HG02870 (cell line): ENCODE measurements around the gene B4GALT3.

ENCODE experiments used
- ATAC-seq: cut with Tn5 transposase; IDR thresholded peaks from one replicate; pipeline ENCODE4 v1.9.1; 2021; ENCODE audit warnings: mild to moderate bottlenecking, moderate library complexity; ENCODE audit not compliant: unreplicated experiment

The B4GALT3 gene

GRCh38 chr1:161206411-161207140 is 29.3 kb upstream of the B4GALT3 start:
- ATAC-seq = no peak

- peak; percentile 96 for ATAC-seq
Observed at GRCh38 chr1:161201836-161202712, 24.8 kb upstream of the B4GALT3 start, which contains the start of gene NDUFS2. Gene NDUFS2, plus strand, starts transcription at chr1:161202367. Its CDS starts 19 bp downstream, at chr1:161202386.

- no peak for ATAC-seq
Observed at GRCh38 chr1:161200992-161201835, 23.9 kb upstream of the B4GALT3 start.

DNA sequence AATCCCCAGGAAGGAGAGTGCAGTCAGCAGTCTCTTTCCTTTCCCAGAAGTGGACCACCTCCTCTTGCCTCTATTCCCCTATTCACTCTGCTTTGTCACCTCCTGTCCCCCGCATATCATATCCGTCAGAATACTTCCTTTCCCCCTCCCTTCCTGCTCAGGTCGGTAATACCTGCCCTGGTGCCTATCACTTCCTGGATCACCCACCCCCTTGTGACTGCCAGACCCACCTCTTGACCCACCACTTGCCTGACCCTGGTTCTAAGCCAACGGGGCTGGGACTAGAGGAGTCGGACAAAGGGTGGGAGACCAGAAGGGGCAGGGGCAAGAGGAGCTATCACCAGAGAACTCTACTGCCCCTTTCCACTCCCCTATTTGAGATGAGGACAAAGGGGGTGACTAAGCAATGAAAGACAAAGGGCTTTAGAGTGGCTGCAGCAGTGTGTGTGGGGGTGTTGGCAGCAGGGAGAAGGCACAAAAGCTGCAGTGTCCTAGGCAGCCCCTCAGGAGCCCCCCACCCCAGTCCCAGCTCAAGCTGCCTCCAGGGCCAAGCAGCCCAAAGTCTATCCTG is 23.2 kb upstream of the B4GALT3 start:
- no peak for ATAC-seq

GRCh38 chr1:161199506-161200139 is 22.3 kb upstream of the B4GALT3 start:
- ATAC-seq = no peak

DNA sequence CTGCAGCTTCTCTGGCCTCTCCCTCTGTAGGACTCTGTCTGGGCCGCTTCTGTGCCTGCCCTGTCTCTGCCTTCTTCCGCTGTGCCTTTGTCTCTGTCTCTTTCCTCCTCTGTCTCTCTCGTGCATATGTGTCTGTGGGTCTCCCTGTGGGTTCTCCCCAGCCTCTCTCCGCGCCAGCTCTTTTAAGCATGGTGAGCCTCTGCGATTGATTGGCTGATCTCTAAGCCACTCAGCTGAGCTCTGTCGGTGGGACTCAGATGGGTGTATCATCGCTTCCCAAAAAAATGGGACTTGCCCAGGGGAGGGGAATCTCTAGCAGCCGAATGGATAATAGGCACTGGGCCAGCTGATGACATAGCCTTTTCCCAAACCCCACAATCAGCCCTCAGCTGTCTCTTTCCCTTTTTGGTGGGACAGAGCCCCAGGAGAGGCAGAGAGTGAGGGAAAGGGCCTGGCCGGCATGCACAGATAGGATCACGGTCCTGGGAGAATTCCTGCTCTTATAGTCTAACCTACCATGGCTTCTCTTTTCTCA is 21.7 kb upstream of the B4GALT3 start, which contains the start of gene ADAMTS4:
ADAMTS4 (minus strand) TSS at position 158 of the 535 bp plus-strand sequence. CDS start 427 bp downstream, outside the sequence.
- ATAC-seq = no peak

GRCh38 chr1:161198194-161198896 is 21.0 kb upstream of the B4GALT3 start:
- no peak for ATAC-seq

DNA sequence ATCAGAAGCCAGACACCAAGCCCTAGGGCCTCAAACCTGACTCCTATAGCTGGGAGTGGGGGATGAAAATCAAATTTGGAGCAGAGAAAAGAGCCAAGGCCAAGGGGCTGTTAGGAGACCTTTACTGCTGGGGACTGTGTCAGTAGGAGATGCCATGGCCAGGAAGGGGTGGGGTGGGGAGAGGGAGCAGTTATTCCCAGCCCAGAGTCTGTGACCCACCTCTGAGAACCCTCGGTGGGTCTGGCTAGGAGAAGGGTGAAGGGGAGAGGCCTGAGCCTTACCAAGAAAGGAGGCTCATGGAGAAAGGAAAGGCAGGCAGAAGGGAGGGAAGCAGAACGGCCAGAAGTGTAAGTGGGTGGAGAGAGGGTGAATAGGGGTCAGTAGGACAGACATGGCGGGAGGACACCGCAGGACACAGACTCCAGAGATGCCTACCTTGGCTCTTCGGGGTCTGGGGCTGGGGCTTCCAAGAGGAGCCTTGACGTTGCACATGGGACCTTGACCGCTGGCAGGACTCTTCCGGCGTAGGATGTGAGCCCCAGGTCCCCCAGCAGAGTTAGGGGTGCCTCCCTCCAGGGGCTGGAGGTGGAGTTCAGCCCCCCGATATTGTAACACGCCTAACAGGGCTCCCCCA is 20.4 kb upstream of the B4GALT3 start:
- no peak for ATAC-seq

- no peak for ATAC-seq
Observed at GRCh38 chr1:161196521-161197451, 19.5 kb upstream of the B4GALT3 start.

DNA sequence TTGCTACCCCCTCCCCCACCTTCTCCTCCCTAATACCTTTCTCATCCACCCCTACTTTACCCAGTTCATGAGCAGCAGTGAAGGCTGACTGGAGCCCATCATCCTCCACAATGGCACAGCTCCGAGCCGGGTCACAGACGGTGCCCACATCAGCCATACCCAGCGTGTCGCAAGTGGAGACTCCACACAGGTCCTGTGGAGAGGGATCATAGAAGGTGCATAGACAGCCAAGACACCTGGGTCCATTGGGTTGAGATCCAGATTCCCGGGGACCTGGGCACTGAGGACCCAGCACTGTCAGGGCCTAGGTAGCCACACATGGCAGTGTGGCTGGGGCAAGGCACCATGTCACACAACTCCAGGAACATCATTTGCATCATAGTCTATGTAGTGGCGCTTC is 18.8 kb upstream of the B4GALT3 start:
- no peak for ATAC-seq

GRCh38 chr1:161195171-161195570 is 17.9 kb upstream of the B4GALT3 start:
- ATAC-seq = no peak

DNA sequence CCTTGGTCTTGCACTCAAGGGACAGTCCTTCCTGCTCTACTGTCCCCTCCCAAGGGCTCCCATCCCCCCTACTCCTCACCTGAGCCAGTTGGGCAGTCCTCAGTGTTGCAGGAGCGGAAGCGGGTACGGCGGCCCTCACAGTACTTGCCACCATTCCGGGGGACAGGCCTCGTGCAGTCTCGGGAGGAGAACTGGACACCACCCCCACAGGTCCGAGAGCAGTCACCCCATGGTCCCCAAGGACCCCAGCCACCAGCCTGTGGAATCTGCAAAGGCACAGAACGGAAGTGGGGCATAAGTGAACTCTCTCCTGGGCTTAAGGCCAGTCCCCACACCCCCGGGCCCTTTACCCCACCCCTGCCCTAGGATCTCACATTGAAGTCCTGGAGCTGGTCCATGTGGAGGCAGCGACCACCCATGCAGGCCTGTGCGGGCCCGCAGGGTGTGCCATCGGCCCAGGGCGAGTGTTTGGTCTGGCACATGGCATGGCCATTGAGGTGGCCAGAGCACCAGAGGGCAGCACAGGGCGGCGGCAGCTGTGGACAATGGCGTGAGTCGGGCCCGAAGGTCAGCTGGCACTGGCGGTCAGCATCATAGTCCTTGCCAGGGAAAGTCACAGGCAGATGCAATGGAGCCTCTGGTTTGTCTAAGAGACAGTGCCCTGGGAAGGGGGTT is 16.4 kb upstream of the B4GALT3 start:
- ATAC-seq = no peak

DNA sequence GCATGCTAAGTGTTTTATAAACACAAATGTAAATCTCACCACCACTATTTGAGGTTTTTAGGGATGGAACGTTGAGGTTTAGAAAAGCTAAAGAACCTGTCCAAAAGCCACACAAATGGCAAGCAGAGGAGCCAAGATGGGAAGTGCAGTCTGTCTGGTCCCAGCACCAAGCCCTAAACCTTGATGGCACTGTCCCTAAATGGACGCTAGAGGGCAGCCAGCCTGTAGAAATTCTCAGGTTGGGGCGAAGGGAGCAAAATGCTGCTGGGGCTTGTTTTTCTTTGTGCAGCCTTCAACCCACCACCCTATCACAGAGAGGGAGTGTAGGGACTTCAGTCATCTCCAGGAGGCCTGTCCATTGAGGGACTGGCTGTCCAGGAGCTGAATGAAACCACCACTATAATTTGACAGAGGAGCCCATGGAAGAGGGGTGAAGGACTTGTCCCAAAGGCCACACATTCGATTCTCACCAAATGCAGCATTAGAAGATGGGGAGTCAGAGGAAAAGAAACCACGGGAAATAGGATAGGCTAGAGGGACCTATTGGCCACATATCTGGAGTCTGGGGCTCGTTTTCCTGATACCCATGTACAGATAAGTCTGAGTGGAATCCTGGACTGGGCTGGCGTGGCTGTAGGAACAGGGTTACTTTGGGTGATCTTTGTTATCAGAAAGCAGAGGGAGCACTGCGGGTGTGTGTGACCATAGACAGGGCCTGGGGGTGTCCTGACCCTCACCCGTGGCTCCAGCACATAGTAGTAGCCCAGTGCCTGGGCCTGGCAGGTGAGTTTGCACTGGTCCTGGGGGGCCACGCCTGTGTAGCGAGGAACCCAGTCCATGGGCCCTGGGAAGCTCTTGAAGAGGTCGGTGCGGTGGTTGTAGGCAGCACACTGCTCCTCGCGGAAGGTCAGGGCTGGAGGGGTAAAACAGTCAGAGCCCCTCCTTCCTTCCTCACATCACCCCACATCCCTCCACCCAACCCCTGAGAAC is 15.5 kb upstream of the B4GALT3 start:
- ATAC-seq = peak; percentile 69

DNA sequence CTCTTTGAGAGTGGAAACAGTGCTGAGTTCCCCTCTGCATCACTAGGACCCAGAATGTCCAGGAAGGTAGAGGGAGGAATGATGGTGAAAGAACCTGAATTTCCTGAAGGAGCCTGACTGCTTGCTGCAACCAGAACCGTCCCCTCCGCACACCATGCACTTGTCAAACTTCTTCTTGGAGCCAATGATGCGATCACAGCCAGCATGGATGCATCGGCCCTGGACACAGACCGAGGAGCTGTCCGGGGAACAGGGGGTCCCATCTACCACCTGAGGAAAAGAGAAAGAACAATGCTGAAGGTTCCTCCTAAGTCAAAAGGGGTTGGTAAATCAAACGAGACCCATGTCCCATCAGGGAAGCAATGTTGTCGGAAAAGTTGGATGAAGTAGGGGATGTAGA is 14.7 kb upstream of the B4GALT3 start:
- no peak for ATAC-seq

GRCh38 chr1:161190962-161191521 is 13.7 kb upstream of the B4GALT3 start:
- ATAC-seq = no peak

- no peak for ATAC-seq
Observed at GRCh38 chr1:161189036-161189435, 11.7 kb upstream of the B4GALT3 start.
